Fibroblast of lung (primary cell): ENCODE results near the gene MAML2. TPM values are rescaled to one million over a fixed set of nuclear protein-coding genes. Genes with fewer than 3 reads are reported as not detected.

Experiments
- DNase-seq, 2 donors: peaks; one replicate each; pipeline versions ENCODE4 v3.0.0 to v3.0.0-alpha.2; 2010; ENCODE audit warnings: low read depth in 2 of 2
- H2AFZ ChIP-seq: 2 replicates; pipeline ENCODE4 v1.5.1; 2012; ENCODE audit warnings: low read length, control low read depth, inconsistent platforms
- H3K27ac ChIP-seq: 2 replicates; pipeline ENCODE4 v1.5.1; 2011; ENCODE audit warnings: low read length, control low read depth; ENCODE audit not compliant: insufficient read depth
- H3K27me3 ChIP-seq: 2 replicates; pipeline ENCODE4 v1.5.1; 2011; ENCODE audit warnings: mild to moderate bottlenecking, low read length; ENCODE audit not compliant: control insufficient read depth, insufficient read depth
- H3K36me3 ChIP-seq: 2 replicates; pipeline ENCODE4 v1.5.1; 2011; ENCODE audit warnings: low read length; ENCODE audit not compliant: control insufficient read depth, insufficient read depth
- H3K4me1 ChIP-seq: 2 replicates; pipeline ENCODE4 v1.5.1; 2011; ENCODE audit warnings: low read length; ENCODE audit not compliant: control insufficient read depth, insufficient read depth; ENCODE audit errors: extremely low read depth
- H3K4me2 ChIP-seq: 2 replicates; pipeline ENCODE4 v1.5.1; 2011; ENCODE audit warnings: low read length, control low read depth; ENCODE audit not compliant: insufficient read depth; ENCODE audit errors: extremely low read depth
- H3K4me3 ChIP-seq, 4 experiments: fragments of 200-600 bp in 1 of 4; sonication (generic) in 1 of 4; replicated peaks in 1 of 4; 2 replicates each; pipeline ENCODE4 v1.5.1; 2011 to 2016; ENCODE audit warnings: low read length in 4 of 4, low read depth in 3 of 4, mild to moderate bottlenecking in 3 of 4, control low read depth in 2 of 4, inconsistent platforms in 1 of 4, mixed read lengths in 1 of 4; ENCODE audit not compliant: insufficient read depth in 1 of 4; ENCODE audit errors: control extremely low read depth in 1 of 4
- H3K79me2 ChIP-seq: 2 replicates; pipeline ENCODE4 v1.5.1; 2012; ENCODE audit warnings: mild to moderate bottlenecking, low read length, inconsistent platforms; ENCODE audit not compliant: control insufficient read depth, insufficient read depth
- H3K9ac ChIP-seq: 2 replicates; pipeline ENCODE4 v1.5.1; 2011; ENCODE audit warnings: mild to moderate bottlenecking, low read length, control low read depth; ENCODE audit not compliant: insufficient read depth
- H3K9me3 ChIP-seq: 2 replicates; pipeline ENCODE4 v1.5.1; 2012; ENCODE audit warnings: low read depth, low read length; ENCODE audit not compliant: control insufficient read depth, insufficient read depth
- H4K20me1 ChIP-seq: 2 replicates; pipeline ENCODE4 v1.5.1; 2011; ENCODE audit warnings: low read length; ENCODE audit not compliant: control insufficient read depth, insufficient read depth; ENCODE audit errors: extremely low read depth
- EZH2 ChIP-seq: IDR thresholded peaks from 2 replicates; pipeline ENCODE4 v1.5.1; 2012; ENCODE audit warnings: low read length, control low read depth, mild to moderate bottlenecking; ENCODE audit errors: missing control alignments
- polyA plus RNA-seq, 2 donors: library from polyadenylated mRNA; depleted of rRNA in 1 of 2; stranded (reverse) in 1 of 2; unstranded in 1 of 2; fragments of >200 nt; gene quantifications; 2 replicates each; pipeline ENCODE4 v1.2.1, GENCODE V29; 2011 to 2012; ENCODE audit warnings: missing spikeins in 1 of 2
- total RNA-seq: library from RNA; depleted of rRNA; stranded (reverse); fragments of >200 nt; gene quantifications from 2 replicates; pipeline ENCODE4 v1.2.1, GENCODE V29; 2014
- TF ChIP-seq, protein P1 (sequence below), 2 donors: IDR thresholded peaks in 1 of 2; conservative IDR thresholded peaks in 1 of 2; 1 replicate in 1 of 2; 2 replicates in 1 of 2; pipeline ENCODE4 v1.5.1; 2011 to 2012; ENCODE audit warnings: low read length in 2 of 2, control low read depth in 1 of 2, inconsistent platforms in 1 of 2, low read depth in 1 of 2, mild to moderate bottlenecking in 1 of 2

MAML2 gene
- total and polyA plus RNA-seq, 2 donors (not counting 1 experiment from before 2014, with no cell fraction given), result 13.0 to 19.0 TPM

GRCh38 chr11:96156379-96156722 lies 186.6 kb downstream of the MAML2 start:
- H2AFZ ChIP-seq, result no peak overlapping the region
- peak overlapping the region; percentile 69 for H3K4me2 ChIP-seq
- TF ChIP-seq, protein P1, sequence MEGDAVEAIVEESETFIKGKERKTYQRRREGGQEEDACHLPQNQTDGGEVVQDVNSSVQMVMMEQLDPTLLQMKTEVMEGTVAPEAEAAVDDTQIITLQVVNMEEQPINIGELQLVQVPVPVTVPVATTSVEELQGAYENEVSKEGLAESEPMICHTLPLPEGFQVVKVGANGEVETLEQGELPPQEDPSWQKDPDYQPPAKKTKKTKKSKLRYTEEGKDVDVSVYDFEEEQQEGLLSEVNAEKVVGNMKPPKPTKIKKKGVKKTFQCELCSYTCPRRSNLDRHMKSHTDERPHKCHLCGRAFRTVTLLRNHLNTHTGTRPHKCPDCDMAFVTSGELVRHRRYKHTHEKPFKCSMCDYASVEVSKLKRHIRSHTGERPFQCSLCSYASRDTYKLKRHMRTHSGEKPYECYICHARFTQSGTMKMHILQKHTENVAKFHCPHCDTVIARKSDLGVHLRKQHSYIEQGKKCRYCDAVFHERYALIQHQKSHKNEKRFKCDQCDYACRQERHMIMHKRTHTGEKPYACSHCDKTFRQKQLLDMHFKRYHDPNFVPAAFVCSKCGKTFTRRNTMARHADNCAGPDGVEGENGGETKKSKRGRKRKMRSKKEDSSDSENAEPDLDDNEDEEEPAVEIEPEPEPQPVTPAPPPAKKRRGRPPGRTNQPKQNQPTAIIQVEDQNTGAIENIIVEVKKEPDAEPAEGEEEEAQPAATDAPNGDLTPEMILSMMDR (conservative IDR thresholded peaks at IDR 0.05 in 1 of 2, IDR thresholded peaks at IDR 0.05 in 1 of 2; ENCODE audit: low read depth in 1 of 2, low read length in 2 of 2), result no peak
- no peak for TF ChIP-seq EZH2
- peak overlapping the region; percentile 66 for H3K9ac ChIP-seq
- H3K79me2 ChIP-seq, result peaks cover 17% of the 10 kb centered on the region
- no peaks in the 10 kb centered on the region for H3K36me3 ChIP-seq
- peak overlapping the region; percentile 98 for H3K27ac ChIP-seq
- peak in 1 of 2 donors; percentile 61 for DNase-seq
- H3K4me3 ChIP-seq, result peak overlapping the region; percentile 0 to 33 (median 26)
- no peaks in the 10 kb centered on the region for H3K27me3 ChIP-seq
- peaks cover 31% of the 10 kb centered on the region for H3K4me1 ChIP-seq
- no peaks in the 10 kb centered on the region for H4K20me1 ChIP-seq
- no peaks in the 10 kb centered on the region for H3K9me3 ChIP-seq

- Histone ChIP-seq H3K27me3 (no peaks in the 10 kb centered on the region), H3K27ac (peak overlapping the region; percentile 98), H3K4me3 (peak overlapping the region; percentile 0 to 33 (median 26)), H3K9me3 (no peaks in the 10 kb centered on the region), H3K36me3 (no peaks in the 10 kb centered on the region), H2AFZ (no peak overlapping the region), H4K20me1 (no peaks in the 10 kb centered on the region), H3K4me1 (peaks cover 31% of the 10 kb centered on the region), H3K9ac (peak overlapping the region; percentile 66), H3K79me2 (peaks cover 19% of the 10 kb centered on the region), H3K4me2 (peak overlapping the region; percentile 69)
- DNase-seq, result peak; percentile 94 to 98
- TF ChIP-seq EZH2, result no peak
- TF ChIP-seq, protein P1 (conservative IDR thresholded peaks at IDR 0.05 in 1 of 2, IDR thresholded peaks at IDR 0.05 in 1 of 2; ENCODE audit: low read depth in 1 of 2, low read length in 2 of 2), result peak; percentile 40 to 42
Measured at GRCh38 chr11:96155627-96156378, 187.2 kb downstream of the MAML2 start.

DNA sequence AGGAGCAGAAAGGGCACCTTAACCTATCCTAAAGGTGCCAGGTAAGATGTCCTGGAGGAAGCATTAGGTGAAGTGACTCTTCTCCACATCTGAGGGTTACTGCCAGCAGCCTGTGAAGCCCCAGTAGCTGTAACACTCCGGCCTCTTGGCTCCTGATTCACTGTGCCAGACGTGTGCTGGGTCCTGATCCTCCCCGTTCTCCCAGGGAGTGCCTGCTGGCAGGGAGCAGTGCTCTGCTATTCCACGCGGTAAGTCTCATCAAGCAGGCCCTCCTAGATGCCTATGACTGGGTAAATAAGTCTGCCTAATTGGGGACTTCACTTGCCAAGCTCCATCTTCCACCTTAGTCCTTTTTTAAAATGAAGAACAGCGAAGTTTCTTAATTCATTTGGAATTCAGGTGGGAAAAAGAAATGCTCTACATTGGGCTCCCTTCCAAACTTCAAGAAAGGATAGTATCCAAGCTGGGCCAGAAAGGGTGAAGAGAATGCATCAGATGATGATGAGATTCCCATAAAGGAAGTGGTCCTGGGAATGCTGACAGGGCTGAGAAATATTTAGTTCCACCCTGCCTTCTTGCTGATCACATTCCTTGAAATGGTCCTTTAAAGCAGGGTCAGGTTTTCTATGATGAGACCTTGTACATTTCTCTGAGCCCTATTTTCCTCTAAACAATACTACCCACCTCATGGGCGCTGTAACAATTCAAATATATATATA lies 188.0 kb downstream of the MAML2 start:
- H2AFZ ChIP-seq, result no peak overlapping the region
- no peak overlapping the region for H3K4me3 ChIP-seq
- peak; percentile 56 to 88 for DNase-seq
- no peaks in the 10 kb centered on the region for H3K9me3 ChIP-seq
- TF ChIP-seq, protein P1 (conservative IDR thresholded peaks at IDR 0.05 in 1 of 2, IDR thresholded peaks at IDR 0.05 in 1 of 2; ENCODE audit: low read depth in 1 of 2, low read length in 2 of 2), result no peak
- TF ChIP-seq EZH2, result no peak
- peak overlapping the region; percentile 98 for H3K27ac ChIP-seq
- H3K27me3 ChIP-seq, result no peaks in the 10 kb centered on the region
- peak overlapping the region; percentile 50 for H3K9ac ChIP-seq
- H3K79me2 ChIP-seq, result peaks cover 19% of the 10 kb centered on the region
- peak overlapping the region; percentile 73 for H3K4me2 ChIP-seq
- H3K4me1 ChIP-seq, result peaks cover 33% of the 10 kb centered on the region
- H4K20me1 ChIP-seq, result no peaks in the 10 kb centered on the region
- H3K36me3 ChIP-seq, result no peaks in the 10 kb centered on the region
